DND-41 (cell line): ENCODE data around the gene VPREB3.

Experiments used
- CTCF ChIP-seq: IDR thresholded peaks from 2 replicates; pipeline ENCODE4 v1.5.1; 2012; ENCODE audit warnings: borderline replicate concordance, low read length, moderate library complexity, mild to moderate bottlenecking; ENCODE audit not compliant: poor library complexity, severe bottlenecking; ENCODE audit errors: extremely low read depth
- EZH2 ChIP-seq: IDR thresholded peaks from 3 replicates; pipeline ENCODE4 v1.6.1; 2012; ENCODE audit warnings: borderline replicate concordance, low read depth, mild to moderate bottlenecking, moderate library complexity, low read length, inconsistent platforms; ENCODE audit not compliant: severe bottlenecking

DNA sequence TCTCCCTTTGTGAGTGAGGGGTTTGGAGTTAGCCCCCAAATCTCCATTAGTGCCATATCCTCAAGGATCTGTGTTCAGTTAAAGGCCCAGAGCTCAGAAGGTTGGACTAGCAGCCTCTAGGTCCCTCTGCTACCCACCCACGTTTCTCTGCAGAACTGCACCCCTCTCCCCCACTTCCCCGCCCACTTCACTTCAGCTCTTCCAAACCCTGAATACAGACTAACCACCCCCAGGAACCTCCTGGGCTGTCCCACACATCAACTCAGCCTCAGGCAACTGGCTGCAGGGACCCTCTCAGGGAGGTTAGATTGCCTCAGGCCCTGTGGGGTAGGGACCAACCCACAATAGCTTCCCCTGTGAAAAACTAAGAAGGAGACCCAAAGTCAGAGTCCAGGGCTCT is 840 bp downstream of the VPREB3 start:
- TF ChIP-seq CTCF, result no peak
- no peak for TF ChIP-seq EZH2
